Umbilical cord (tissue), 2 donors: ENCODE measurements around the gene RABGAP1L. TPM values are rescaled to one million over a fixed set of nuclear protein-coding genes. Genes with fewer than 3 reads are reported as not detected.
A peak's percentile ranks its signal among the peaks of the same experiment; 100 is the strongest.
"Not testable (repeated sequence)": the region's sequence is repeated elsewhere in the genome, so short reads cannot be mapped to it uniquely, and the experiment has no call there.

Experiments
- DNase-seq: peaks from one replicate; pipeline ENCODE4 v3.0.0-alpha.2; 2015; ENCODE audit warnings: low spot score
- total RNA-seq: library from RNA; depleted of rRNA; stranded (reverse); fragments of >200 nt; gene quantifications from one replicate; pipeline ENCODE4 v1.2.3, GENCODE V29; 2014; ENCODE audit warnings: low replicate concordance; ENCODE audit not compliant: insufficient read depth

The RABGAP1L gene
- total RNA-seq, 1 donor from 2014 or later = 40.9 TPM

DNA sequence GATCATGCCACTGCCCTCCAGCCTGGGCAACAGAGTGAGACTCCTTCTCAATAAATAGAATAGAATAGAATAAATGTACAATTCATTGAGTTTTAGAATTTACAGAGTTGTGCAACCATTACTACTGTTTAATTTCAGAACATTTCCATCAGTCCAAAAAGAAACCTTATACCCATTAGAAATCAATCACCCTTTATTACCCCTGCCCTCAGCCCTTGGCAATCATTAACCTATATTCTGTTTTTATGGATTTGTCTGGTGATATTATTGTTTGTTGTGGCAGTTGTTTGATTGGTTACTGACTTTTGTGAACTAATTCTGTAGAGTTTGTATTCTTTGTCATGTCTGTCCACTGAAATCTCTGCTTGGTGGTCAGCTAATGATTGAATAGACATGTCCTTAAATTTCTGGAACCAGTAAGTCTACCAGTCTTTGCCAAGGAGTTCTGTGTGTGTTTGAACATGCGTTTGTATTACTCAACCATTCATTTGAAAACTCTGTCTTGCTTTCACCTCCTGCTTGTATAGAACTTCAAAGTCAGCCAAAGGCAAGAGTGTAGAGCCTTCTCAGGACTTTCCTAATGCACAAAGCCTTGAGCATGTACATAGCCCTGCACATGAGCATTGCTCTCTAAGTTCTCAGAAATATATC lies 497.2 kb downstream of the RABGAP1L start:
- DNase-seq = no peak

DNA sequence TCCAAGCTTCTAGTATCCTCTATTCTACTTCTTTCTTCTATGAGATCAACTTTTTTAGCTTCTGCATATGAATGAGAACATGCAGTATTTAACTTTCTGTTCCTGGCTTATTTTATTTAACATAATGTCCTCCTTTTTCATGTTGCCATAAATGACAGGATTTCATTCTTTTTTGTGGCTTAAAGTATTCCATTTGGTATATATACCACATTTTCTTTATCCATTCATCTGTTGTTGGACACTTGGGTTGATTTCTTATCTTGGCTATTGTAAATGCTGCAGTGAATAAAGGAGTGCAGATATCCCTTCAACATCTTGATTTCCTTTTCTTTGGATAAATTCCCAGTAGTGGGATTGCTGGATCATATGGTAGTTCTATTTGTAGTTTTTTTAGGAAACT lies 498.1 kb downstream of the RABGAP1L start:
- DNase-seq = no peak

DNA sequence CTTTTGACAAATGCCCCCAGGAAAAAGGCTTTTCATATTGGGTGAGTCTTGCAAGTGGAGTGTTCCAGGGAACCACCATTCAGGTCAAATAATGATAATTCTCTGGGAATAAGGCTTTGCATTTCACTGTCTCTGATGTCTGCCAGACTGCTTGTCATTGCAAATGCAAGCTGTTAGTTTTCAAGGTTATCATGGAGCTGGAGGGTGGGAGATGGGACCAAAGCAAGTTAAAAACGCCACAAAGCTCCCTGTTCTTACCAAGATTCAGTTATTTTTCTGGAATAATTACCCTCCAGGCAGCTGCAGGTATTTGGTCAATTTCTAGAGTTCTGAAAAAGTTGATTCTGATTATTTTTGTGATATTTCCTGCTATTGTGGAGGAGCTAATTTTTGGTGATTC lies 498.6 kb downstream of the RABGAP1L start:
- no peak for DNase-seq

DNA sequence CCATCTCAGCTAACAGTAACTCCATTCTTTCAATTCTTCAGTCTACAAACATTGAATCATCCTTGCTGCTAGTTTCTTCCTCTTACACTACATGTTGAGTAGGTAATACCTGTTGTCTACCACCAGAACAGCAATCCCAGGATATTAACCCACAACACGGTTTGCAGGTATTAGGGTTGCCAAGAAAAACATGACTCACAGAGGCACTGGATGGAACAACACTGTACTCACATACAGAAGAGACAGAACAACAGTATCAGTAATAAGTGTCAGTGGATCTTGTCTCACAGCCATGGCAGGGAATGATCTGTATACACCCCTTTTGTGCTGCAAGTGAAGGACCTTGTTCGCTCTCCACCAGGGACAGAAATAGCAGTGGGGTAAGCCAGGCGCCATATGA lies 500.5 kb downstream of the RABGAP1L start:
- no peak for DNase-seq

DNA sequence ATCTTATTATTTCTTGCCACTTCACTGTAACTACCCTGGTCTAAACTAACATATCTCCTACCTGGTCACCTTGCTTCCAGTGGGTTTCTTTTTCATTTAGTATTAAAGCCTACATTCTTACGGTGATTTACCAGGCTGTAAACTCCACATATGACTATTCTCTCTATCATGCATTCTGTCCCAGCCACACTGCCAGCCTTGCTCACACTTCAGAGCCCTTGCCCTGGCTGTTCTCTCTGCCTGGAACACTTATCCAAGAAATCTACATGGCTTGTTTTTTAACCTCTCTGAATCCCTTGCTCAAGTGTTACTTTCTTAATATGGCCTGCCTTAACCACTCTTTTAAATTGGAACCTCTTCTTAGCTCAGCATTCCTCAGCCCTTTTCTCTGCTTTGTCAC lies 501.2 kb downstream of the RABGAP1L start:
- no peak for DNase-seq

DNA sequence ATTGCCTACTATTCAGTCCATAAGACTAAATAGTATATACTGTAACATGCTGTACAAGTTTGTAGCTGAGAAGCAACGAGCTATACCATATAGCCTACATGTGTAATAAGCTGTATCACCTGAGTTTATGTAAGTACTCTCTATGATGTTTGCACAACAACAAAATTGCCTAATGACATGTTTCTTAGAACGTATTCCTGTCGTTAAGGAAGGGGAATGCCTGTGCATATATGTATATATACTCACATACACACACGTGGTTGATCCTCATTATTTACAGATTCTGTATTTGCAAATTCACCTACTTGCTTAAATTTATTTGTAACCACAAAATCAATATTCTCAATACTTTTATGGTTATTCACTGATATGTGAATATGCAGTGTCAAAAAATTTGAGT lies 504.0 kb downstream of the RABGAP1L start:
- DNase-seq = no peak

DNA sequence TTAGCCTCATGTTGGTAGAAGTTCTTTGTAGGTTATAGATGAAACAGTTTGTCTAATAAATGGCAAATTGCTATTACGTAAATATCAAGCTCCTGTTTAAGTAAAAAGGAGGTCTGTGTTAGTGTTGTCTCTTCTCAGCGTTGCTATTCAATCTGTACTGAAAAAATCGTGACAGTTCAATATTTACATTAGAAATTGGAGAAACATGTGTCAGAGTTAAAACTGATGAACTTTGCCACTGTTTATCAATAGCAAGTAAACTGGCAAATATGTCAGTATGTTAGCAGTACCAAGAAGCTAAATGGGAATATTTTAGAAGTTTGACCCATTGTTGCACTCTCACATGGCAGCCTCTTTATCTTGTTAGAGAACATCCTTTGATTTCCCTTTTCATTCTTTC lies 506.9 kb downstream of the RABGAP1L start:
- no peak for DNase-seq

DNA sequence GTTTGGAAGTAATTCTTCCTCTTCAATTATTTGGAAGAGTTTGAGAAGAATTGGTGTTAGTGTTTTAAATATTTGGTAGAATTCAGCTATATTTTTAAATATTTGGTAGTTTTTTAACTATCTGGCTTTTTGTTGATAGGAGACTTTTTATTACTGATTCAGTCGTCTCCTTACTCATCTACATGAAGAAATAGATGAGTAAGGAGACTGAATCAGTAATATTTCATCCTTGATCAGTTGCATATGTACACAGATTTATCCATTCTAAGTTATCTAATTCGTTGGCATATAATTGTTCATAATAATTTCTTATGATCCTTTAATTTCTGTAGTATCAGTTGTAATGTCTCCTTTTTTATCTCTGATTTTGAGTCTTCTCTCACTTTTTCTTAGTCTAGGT lies 512.5 kb downstream of the RABGAP1L start:
- DNase-seq = no peak

DNA sequence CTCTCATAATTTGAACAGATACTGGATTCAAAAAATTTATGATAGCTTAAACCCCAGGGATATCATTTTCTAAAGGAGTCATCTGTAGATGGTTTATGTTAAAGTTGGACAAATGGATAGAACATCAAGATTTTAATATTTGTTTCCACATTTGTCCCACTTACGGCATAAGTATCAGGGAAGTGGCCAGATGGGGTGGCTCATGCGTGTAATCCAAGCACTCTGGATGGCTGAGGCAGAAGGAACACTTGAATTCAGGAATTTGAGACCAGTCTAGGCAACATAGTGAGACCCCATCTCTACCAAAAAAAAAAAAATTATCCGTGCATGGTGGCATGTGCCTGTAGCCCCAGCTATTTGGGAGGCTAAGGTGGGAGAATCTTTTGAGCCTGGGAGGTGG lies 517.5 kb downstream of the RABGAP1L start:
- no peak for DNase-seq

DNA sequence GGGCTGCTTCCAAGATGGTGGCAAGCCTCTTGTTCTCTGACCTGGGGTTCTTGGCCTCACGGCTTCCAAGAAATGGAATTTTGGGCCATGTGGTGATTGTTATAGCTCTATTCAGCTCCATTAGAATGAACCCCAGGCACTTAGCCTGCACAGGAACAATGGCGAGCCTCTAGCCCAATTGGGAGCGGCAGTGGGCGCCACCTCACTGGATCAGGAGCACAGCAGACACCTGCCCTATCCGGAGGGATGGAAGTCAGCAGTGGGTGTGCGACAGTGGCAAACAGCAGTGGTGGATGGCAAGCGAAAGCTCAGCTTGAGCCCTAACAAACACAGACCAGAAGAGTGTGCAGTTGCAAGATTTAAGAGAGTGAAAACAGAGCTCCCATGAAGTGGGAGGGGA lies 519.3 kb downstream of the RABGAP1L start:
- no peak for DNase-seq

DNA sequence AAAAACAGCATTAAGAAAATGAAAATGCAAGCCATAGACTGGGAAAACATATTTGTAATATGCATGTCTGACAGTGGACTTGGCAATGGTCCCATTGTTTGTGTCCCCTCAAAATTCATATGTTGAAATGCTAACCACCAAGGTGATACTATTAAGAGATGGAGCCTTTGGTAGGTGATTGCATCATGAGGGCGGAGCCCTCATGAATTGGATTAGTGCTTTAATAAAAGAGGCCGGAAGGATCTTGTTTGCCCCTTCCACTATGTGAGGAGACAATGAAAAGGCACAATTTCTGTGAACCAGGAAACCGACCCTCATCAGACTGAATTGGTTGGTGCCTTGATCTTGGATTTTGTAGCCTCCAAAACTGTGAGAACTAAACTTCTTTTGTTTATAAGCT lies 520.8 kb downstream of the RABGAP1L start:
- no peak for DNase-seq

DNA sequence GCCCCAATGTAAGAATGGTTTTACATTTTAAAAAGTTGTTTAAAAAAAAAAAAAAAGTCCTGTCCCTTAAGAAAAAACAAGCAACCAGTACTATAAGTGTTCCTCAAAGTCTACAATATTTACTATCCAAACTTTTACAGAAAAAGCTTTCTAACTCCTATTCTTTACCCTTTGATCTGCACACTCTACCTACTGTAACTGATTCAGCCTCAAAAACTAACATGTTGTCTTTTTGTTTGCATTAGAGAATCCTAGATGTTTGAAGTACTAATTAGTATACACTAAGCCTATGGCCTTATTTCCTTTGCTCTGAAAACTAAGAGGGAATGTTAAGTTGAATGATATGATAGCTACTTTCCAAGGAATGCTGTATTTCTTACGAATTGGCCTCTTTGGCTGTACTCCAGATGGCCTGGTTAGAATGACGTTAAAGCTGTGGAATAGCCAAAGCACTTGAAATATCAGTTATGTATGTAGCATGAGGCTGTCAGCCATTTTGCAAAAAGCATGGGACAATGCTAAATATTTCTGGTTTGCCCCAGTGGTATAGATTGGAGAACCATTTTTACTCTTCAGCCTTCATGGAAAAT lies 523.2 kb downstream of the RABGAP1L start:
- DNase-seq = peak; percentile 12

DNA sequence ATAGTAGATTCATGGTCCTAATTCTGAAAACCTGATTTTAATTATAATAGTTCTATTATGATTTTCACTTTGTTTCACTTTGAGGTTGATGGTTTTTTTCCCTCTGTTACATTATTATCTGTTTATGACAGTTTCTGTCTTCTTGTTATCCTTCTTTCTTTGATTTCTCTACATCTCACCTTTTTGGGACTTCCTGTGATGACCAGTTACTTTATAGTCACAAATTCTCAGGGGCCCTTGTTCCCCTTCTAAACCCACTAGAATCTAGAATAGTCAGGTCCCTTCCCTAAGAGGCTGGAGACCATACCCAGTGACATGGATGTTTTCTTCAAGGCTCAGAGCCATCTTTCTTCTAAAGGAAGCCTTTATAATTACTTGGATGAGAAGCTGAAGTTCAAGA lies 526.9 kb downstream of the RABGAP1L start:
- DNase-seq = no peak

DNA sequence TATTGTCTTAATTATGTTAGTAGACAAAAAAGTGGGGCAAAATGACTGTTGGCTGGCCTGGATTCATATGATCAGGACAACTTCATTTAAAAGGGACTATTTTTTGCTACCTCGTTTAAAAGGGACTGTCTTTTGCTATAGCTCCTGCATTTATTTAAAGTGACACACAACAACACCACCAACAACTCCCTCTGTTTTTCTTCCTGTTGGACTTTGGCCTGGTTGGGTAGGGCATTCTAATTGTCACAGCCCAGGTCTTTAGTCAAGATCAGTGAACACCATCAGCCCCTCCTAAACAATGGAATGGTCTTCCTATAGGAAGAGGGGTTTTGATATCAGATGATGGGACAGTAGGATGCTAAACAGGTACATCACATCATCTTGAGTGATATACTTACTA lies 530.2 kb downstream of the RABGAP1L start:
- no peak for DNase-seq

DNA sequence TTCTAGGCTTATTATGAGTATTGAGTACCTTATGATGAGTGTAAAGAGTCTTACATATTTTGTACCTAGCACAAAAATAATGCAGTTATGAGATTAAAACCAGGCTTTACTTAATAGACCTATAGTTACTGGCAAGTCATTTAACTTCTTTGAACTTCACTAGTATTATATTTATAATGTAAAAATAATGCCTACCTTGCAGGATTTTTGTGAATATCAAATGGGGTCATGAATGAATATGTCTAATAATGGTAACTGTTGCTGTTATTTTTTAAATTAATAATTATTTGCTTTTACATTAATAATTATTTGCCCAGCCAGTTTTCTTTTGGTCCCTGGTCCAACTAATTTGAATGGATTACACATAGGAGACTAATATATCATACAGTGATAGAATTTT lies 530.9 kb downstream of the RABGAP1L start:
- no peak for DNase-seq

DNA sequence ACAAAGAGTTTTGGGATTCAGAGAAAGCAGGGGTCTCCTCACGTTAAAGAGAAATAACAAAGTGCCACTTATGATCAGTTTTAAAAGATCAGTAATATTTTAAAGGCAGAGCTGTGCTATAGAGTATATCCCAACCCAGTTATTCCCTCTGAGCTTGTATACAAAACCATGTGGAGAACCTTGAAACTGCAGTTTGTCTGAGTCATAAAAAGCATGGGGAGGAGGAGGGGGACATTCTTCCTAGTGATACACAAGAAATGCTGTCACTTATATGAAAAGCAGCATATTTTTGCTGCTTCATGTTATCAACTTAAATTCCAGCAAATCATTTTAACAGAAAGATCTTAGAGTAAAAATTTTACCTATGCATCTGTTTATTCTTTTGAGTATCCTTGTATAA lies 533.0 kb downstream of the RABGAP1L start:
- DNase-seq = peak; percentile 6

DNA sequence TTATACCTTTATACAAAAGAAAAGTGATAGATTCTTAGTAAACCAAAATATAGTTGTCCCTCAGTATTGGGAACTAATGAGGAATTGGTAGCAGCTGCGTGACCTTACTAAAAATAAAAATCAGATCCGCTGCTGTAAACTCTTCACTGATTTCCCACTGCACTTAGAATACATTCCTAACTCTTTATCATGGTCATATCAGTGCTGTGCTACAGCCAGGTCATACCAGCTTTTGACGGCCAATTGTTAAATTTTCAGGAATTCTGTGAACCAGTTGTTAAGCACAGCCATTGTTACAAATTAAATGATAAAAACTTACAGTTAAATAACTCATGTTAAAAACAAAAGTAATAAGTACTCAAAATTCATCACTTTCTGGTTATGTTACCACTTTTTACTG lies 533.8 kb downstream of the RABGAP1L start:
- no peak for DNase-seq

DNA sequence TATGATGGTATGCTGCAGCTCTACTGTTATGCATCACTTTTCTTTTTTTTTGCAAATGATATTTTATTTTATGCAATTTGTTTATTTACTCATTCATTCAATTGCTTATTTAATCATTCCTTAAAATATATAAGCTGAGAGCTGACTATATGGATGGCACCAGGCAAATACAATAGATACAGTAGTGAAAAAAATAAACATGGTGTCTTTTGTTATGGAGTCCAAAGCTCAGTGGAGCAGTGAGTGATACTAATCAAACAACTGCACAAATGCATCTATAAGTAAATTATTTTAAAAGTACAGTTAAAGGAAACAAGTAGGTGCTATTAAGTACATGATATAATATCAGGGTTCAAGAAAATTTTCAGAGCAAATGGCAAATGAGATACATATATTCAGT lies 534.2 kb downstream of the RABGAP1L start:
- DNase-seq = not testable (repeated sequence)

DNA sequence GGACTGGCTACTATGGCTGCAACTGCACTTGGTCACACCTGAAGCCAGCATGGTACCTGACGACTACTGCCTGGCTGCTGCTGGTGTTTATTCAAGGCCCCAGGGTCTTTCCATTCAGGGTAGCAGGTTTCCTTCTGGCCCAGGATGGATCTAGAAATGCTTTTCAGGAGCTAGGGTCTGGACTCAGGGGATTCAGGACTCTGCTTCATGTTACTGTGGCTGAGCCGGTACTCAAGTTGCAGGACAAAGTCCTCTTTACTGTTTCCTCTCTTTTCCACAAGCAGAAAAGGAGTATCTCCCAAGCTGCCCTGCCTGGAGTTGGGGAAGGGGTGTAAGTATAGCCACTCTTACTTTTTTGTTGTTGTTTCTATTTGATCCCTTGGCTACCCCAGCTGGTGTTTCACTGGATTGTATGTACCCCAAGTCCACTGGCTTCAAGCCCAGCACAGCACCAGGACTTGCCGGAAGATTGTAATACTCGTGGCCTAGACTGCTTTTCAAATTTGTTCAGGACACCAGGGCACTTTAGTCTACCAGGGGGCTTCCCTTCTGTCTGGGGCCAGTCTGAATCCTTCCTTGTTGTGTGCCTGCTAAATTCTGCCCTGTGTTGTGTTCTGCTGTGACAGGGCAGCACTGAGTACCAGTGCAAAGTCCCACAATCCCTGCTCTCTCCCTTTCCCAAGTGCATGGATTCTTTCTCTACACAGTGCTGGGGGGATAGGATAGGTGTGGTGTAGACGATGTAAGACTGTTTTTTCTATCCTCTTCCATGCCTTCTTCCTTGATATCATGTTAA lies 536.9 kb downstream of the RABGAP1L start:
- no peak for DNase-seq

DNA sequence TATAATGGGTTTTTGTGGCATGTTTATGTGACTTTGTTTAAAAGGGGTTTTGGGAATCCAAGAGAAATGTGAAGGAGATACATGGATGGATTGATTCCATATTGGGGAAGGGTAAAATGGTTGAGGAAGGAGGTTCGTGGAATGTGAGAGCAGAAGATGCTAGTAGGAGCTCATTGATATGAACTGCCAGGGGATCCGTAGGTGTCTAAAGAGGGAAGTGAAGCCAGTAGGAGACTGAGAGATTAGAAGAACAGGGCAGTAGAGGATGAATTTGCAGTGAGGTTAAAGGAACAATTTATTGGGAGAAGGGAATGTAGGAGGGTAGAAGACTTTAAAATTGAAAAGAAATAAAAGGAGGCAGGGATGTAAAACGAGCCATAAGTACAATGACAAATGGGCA lies 541.0 kb downstream of the RABGAP1L start:
- DNase-seq = no peak

DNA sequence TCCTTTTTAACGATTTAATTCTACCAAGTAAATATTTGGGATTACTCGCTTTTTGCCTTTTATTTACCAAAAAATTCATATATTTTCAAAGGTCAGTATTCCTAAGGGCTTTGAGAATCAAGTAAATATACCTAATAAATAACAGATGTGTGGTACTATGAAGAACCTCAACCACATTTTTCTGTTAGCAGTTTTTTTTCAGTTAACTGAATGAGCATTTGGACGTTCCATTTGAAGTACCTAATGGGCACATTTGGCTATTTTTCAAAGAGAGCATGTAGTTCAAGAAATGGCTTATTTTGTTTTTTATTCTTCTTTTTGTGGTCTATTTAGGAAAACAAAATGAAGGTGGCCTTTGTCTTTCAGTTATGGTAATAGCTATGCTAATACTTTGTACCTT lies 541.5 kb downstream of the RABGAP1L start:
- DNase-seq = no peak

DNA sequence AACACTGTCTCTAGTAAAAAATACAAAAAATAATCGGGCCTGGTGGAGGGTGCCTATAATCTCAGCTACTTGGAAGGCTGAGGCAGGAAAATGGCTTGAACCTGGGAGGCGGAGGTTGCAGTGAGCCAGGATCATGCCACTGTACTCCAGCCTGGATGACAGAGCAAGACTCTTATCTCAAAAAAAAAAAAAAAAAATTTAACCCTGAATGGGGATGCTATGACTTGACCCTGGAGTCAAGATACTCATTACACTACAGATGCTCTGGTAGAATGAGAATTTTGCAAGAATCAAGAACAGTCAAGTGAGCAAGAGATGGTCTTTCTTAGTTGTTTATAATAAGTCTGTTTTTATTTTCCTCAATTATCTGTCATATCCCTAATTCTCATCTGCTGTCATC lies 542.2 kb downstream of the RABGAP1L start:
- DNase-seq = no peak

DNA sequence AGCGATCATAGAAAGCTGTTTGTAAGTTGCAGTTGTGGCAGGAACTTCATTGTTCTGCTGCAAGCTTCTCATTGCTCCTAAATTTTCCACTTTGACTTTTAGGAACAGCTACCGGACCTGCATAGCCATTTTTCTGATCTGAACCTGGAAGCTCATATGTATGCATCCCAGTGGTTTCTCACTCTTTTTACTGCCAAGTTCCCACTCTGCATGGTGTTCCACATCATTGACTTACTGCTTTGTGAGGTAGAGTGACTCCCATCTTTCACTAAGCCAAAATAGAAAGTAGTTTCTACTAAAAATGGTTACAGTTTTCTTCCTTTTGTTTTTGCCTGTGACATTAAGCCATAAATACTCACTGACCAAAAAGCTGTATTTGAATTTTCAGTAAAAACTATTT lies 542.7 kb downstream of the RABGAP1L start:
- DNase-seq = no peak
